Loucy (cell line): ENCODE measurements around the gene CGAS.

Experiments
- H2AFZ ChIP-seq: fragments of 200-600 bp; sonication (generic); 2 replicates; pipeline ENCODE4 v1.6.0; 2016; ENCODE audit warnings: antibody characterized with exemption, mild to moderate bottlenecking, low read length, moderate library complexity
- H3F3A ChIP-seq: fragments of 200-600 bp; 2 replicates; pipeline ENCODE4 v1.6.0; 2016; ENCODE audit warnings: antibody characterized with exemption, low read depth, mild to moderate bottlenecking
- H3K27me3 ChIP-seq: fragments of 200-600 bp; sonication (generic); 2 replicates; pipeline ENCODE4 v1.6.1; 2014; ENCODE audit warnings: low read length, mild to moderate bottlenecking; ENCODE audit not compliant: insufficient read depth, poor library complexity, severe bottlenecking
- H3K36me3 ChIP-seq: fragments of 200-600 bp; sonication (generic); 2 replicates; pipeline ENCODE4 v1.6.1; 2016; ENCODE audit warnings: low read length; ENCODE audit not compliant: insufficient read depth
- H3K4me1 ChIP-seq: fragments of 200-600 bp; sonication (generic); 2 replicates; pipeline ENCODE4 v1.5.1; 2014; ENCODE audit warnings: low read length, mild to moderate bottlenecking; ENCODE audit not compliant: insufficient read depth, poor library complexity, severe bottlenecking
- H3K4me2 ChIP-seq: fragments of 200-600 bp; sonication (generic); 2 replicates; pipeline ENCODE4 v1.6.0; 2014; ENCODE audit warnings: antibody characterized with exemption, low read length, low read depth, mild to moderate bottlenecking; ENCODE audit not compliant: poor library complexity, severe bottlenecking
- H3K4me3 ChIP-seq: fragments of 200-600 bp; sonication (generic); 2 replicates; pipeline ENCODE4 v1.5.1; 2014; ENCODE audit warnings: low read length, mild to moderate bottlenecking, mixed read lengths; ENCODE audit not compliant: poor library complexity, severe bottlenecking
- H3K79me2 ChIP-seq: fragments of 200-600 bp; sonication (generic); 2 replicates; pipeline ENCODE4 v1.6.1; 2014; ENCODE audit warnings: low read length; ENCODE audit not compliant: insufficient read depth
- H3K9ac ChIP-seq: fragments of 200-600 bp; sonication (generic); 2 replicates; pipeline ENCODE4 v1.6.0; 2014; ENCODE audit warnings: mild to moderate bottlenecking, low read depth, low read length, moderate library complexity; ENCODE audit not compliant: poor library complexity, severe bottlenecking
- H3K9me2 ChIP-seq: fragments of 200-600 bp; sonication (generic); replicated peaks from 2 replicates; pipeline ENCODE4 v1.6.1; 2016; ENCODE audit warnings: low read depth, low read length, mixed read lengths
- H3K9me3 ChIP-seq: fragments of 200-600 bp; sonication (generic); 2 replicates; pipeline ENCODE4 v1.6.1; 2014; ENCODE audit warnings: mild to moderate bottlenecking, antibody characterized with exemption, low read length, low read depth; ENCODE audit not compliant: insufficient read depth
- H4K20me1 ChIP-seq: fragments of 200-600 bp; sonication (generic); 2 replicates; pipeline ENCODE4 v1.6.0; 2014; ENCODE audit warnings: antibody characterized with exemption, low read length, mild to moderate bottlenecking; ENCODE audit not compliant: insufficient read depth, poor library complexity, severe bottlenecking
- EZH2phosphoT487 ChIP-seq: fragments of 200-600 bp; IDR thresholded peaks from 2 replicates; pipeline ENCODE4 v1.6.1; 2018; ENCODE audit warnings: antibody characterized with exemption, mild to moderate bottlenecking, moderate library complexity, borderline replicate concordance
- TF ChIP-seq, protein P1 (sequence below): fragments of 200-600 bp; sonication (generic); conservative IDR thresholded peaks from 2 replicates; pipeline ENCODE4 v1.5.1; 2014; ENCODE audit warnings: mild to moderate bottlenecking, antibody characterized with exemption, low read length

CGAS gene

DNA sequence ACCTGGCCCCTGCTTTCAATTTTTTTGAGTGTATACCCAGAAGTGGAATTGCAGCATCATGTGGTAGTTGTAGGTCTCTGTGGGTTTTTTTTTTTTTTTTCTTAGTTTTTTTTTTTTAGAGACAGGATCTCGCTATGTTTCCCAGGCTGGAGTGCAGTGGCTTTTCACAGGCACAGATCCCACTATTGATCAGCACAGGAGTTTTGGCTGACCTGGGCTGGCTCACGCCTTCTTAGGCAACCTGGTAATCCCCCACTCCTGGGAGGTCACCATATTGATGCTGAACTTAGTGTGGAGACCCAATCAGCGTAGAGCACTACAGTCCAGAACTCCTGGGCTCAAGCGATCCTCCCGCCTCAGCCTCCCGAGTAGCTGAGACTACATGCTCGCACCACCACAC lies 35.4 kb upstream of the CGAS start:
- Histone ChIP-seq H2AFZ (no peak overlapping the region), H3K36me3 (peaks cover 58% of the 10 kb centered on the region; the same call in 1 of the 2 replicates)

DNA sequence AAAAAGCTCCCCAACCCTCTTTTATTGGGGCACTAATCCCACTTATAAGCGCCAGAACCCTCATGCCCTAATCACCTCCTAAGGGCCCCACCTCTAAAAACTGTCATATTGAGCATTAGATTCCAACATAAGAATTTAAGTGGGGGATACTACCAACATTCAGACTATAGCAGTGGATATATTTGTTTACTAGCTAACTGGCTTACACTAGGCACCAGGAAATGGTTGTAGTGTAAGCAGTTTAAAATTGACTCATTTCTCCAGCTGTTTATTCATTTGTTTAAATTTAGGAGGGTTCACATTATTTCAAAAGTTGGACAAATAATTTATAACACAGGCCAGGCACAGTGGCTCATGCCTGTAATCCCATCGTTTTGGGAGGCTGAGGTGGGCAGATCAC lies 32.3 kb upstream of the CGAS start:
- H3F3A ChIP-seq: no peaks in the 10 kb centered on the region
- no peak overlapping the region for H3K4me2 ChIP-seq
- H3K4me3 ChIP-seq: no peak overlapping the region
- H2AFZ ChIP-seq: no peak overlapping the region
- peaks cover 75% of the 10 kb centered on the region; the same call in 1 of the 2 replicates for H3K36me3 ChIP-seq
- no peak overlapping the region for H3K9ac ChIP-seq
- TF ChIP-seq, protein P1, sequence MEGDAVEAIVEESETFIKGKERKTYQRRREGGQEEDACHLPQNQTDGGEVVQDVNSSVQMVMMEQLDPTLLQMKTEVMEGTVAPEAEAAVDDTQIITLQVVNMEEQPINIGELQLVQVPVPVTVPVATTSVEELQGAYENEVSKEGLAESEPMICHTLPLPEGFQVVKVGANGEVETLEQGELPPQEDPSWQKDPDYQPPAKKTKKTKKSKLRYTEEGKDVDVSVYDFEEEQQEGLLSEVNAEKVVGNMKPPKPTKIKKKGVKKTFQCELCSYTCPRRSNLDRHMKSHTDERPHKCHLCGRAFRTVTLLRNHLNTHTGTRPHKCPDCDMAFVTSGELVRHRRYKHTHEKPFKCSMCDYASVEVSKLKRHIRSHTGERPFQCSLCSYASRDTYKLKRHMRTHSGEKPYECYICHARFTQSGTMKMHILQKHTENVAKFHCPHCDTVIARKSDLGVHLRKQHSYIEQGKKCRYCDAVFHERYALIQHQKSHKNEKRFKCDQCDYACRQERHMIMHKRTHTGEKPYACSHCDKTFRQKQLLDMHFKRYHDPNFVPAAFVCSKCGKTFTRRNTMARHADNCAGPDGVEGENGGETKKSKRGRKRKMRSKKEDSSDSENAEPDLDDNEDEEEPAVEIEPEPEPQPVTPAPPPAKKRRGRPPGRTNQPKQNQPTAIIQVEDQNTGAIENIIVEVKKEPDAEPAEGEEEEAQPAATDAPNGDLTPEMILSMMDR: no peak
- no peak for TF ChIP-seq EZH2phosphoT487
- no peaks in the 10 kb centered on the region for H4K20me1 ChIP-seq
- no peaks in the 10 kb centered on the region for H3K79me2 ChIP-seq
- no peaks in the 10 kb centered on the region for H3K9me3 ChIP-seq
- no peaks in the 10 kb centered on the region for H3K4me1 ChIP-seq
- no peaks in the 10 kb centered on the region for H3K9me2 ChIP-seq
- H3K27me3 ChIP-seq: no peaks in the 10 kb centered on the region

More for the DNA sequence above, 35.4 kb upstream of the CGAS start:
- no peak overlapping the region for H3K9ac ChIP-seq
- no peaks in the 10 kb centered on the region for H3K27me3 ChIP-seq
- H3K79me2 ChIP-seq: no peaks in the 10 kb centered on the region
- H3K4me3 ChIP-seq: no peak overlapping the region
- no peaks in the 10 kb centered on the region for H3K9me2 ChIP-seq
- H3K4me1 ChIP-seq: no peaks in the 10 kb centered on the region
- H3K4me2 ChIP-seq: no peak overlapping the region
- H4K20me1 ChIP-seq: no peaks in the 10 kb centered on the region
- no peaks in the 10 kb centered on the region for H3F3A ChIP-seq
- H3K9me3 ChIP-seq: no peaks in the 10 kb centered on the region
- TF ChIP-seq, protein P1: no peak

DNA sequence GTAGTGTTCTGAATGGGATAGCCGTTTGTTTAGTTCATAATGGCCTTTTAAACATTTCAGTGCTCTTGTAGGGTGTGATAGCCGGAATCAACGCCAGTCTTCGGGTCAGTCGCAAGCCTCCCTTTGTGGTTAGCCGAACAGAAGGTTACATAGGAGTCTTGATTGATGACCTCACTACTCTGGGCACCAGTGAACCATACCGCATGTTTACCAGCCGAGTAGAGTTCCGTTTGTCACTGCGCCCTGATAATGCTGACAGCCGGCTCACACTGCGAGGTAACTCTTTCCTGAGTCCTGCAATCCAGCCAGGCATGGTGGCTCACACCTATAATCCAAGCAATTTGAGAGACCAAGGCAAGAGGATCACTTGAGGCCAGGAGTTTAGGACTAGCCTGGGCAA lies 29.9 kb upstream of the CGAS start:
- Histone ChIP-seq H3K9me2 (no peaks in the 10 kb centered on the region), H3K36me3 (peaks cover 67% of the 10 kb centered on the region; the same call in 1 of the 2 replicates), H3K9ac (no peak overlapping the region), H4K20me1 (no peaks in the 10 kb centered on the region), H3K9me3 (no peaks in the 10 kb centered on the region), H3K4me1 (no peaks in the 10 kb centered on the region), H3K27me3 (no peaks in the 10 kb centered on the region), H3K4me3 (no peak overlapping the region), H2AFZ (no peak overlapping the region), H3F3A (no peaks in the 10 kb centered on the region), H3K79me2 (no peaks in the 10 kb centered on the region), H3K4me2 (no peak overlapping the region)
- TF ChIP-seq EZH2phosphoT487: no peak
- TF ChIP-seq, protein P1: no peak
